ENCODE results near the gene FFAR4. TPM values are rescaled to one million over a fixed set of nuclear protein-coding genes. Genes with fewer than 3 reads are reported as not detected.

The FFAR4 gene
- total and polyA plus RNA-seq, 2 of the 4 experiments (the other 2 are of a cell fraction): not detected

GRCh38 chr10:93580828-93581227 is 14.4 kb downstream of the FFAR4 start:
- BruUV-seq (replicated peaks): no TSS peak
- in situ Hi-C loops (cut with MboI; ENCODE audit: low sequenced_read_pairs): no loop called here
- Histone ChIP-seq H2AK5ac (ENCODE audit: low read depth, low read length) (no peak overlapping the region), H2BK120ac (ENCODE audit: low read depth, low read length) (no peak overlapping the region), H3K18ac (ENCODE audit: low read depth, low read length) (no peak overlapping the region), H2BK15ac (ENCODE audit: low read depth, low read length) (no peak overlapping the region), H2AFZ (replicated peaks; ENCODE audit: low read length, poor library complexity) (no peak overlapping the region), H3K79me1 (ENCODE audit: low read depth in 1 of 2, low read length in 2 of 2) (no peaks in the 10 kb centered on the region), H3K27ac (ENCODE audit: insufficient read depth, low read length) (no peak overlapping the region), H3K56ac (ENCODE audit: extremely low read depth, insufficient read depth, low read length) (no peak overlapping the region), H4K91ac (ENCODE audit: insufficient read depth, low read depth, low read length) (no peak overlapping the region), H4K8ac (ENCODE audit: low read depth in 2 of 2, low read length in 2 of 2) (no peak overlapping the region), H3K27me3 (ENCODE audit: control insufficient read depth, insufficient read depth, low read length) (peaks cover 22% of the 10 kb centered on the region), H3K4me1 (ENCODE audit: control insufficient read depth, insufficient read depth, low read length) (no peaks in the 10 kb centered on the region), H2AK9ac (replicated peaks; ENCODE audit: low read depth, low read length, poor library complexity) (no peak overlapping the region), H3K9me3 (ENCODE audit: control insufficient read depth, insufficient read depth, low read length) (peaks cover 4% of the 10 kb centered on the region), H3K4ac (ENCODE audit: low read depth, low read length) (no peak overlapping the region), H3K23ac (ENCODE audit: low read depth, low read length) (no peak overlapping the region), H3K9ac (ENCODE audit: low read depth, low read length) (no peak overlapping the region), H3K9me1 (ENCODE audit: insufficient read depth, low read length) (no peaks in the 10 kb centered on the region), H3K4me3 (ENCODE audit: insufficient read depth, low read depth, low read length) (no peak overlapping the region), H2BK20ac (ENCODE audit: low read depth, low read length) (no peak overlapping the region), H3K14ac (replicated peaks; ENCODE audit: low read depth, low read length) (no peak overlapping the region), H3K36me3 (ENCODE audit: control insufficient read depth, insufficient read depth, low read length) (no peaks in the 10 kb centered on the region), H4K5ac (ENCODE audit: low read depth, low read length) (no peak overlapping the region), H3K4me2 (ENCODE audit: low read depth, low read length) (no peak overlapping the region), H4K20me1 (ENCODE audit: insufficient read depth, low read length) (no peaks in the 10 kb centered on the region), H2BK5ac (ENCODE audit: low read depth, low read length, poor library complexity, severe bottlenecking) (no peak overlapping the region)
- CTCF ChIA-PET: no interaction called here
- intact Hi-C loops (cut with micrococcal nuclease): no loop called here
- POLR2A ChIA-PET (ENCODE audit: unreplicated experiment): no interaction called here
- 0 out of 2 replicates have a peak, but pooled peaks have one; percentile 27 for ATAC-seq (ENCODE audit: low read depth)
- 13% methylated on average over 3 of the region's 6 CpGs; no CpG with 5 or more reads in 1 of the 2 experiments for WGBS, 2 experiments (ENCODE audit: extremely low coverage in 2 of 2, insufficient read length in 1 of 2)
- no peak for TF ChIP-seq MXI1 (IDR thresholded peaks at IDR 0.05; ENCODE audit: borderline replicate concordance, low read depth, low read length)
- no peak for TF ChIP-seq CEBPB (IDR thresholded peaks at IDR 0.05; ENCODE audit: low read depth, low read length)
- no peak for TF ChIP-seq MAZ (IDR thresholded peaks at IDR 0.05; ENCODE audit: borderline replicate concordance, low read depth, low read length)
- TF ChIP-seq MAFK (IDR thresholded peaks at IDR 0.05; ENCODE audit: low read depth, low read length): no peak
- no peak for TF ChIP-seq RCOR1 (IDR thresholded peaks at IDR 0.05; ENCODE audit: insufficient replicate concordance, low read length)
- no peak for TF ChIP-seq BHLHE40 (IDR thresholded peaks at IDR 0.05; ENCODE audit: low read depth, low read length)
- no peak for TF ChIP-seq RFX5 (IDR thresholded peaks at IDR 0.05; ENCODE audit: low read depth, low read length)
- TF ChIP-seq CHD1 (IDR thresholded peaks at IDR 0.05; ENCODE audit: low read depth, low read length): no peak
- TF ChIP-seq FOS (IDR thresholded peaks at IDR 0.05; ENCODE audit: low read depth, low read length): no peak
- TF ChIP-seq SMC3 (IDR thresholded peaks at IDR 0.05; ENCODE audit: low read depth, low read length): no peak
- TF ChIP-seq NFE2L2 (IDR thresholded peaks at IDR 0.05; ENCODE audit: low read depth, low read length): no peak
- no peak for TF ChIP-seq CTCF (conservative IDR thresholded peaks at IDR 0.05; ENCODE audit: low read depth, low read length)
- TF ChIP-seq, protein P1, sequence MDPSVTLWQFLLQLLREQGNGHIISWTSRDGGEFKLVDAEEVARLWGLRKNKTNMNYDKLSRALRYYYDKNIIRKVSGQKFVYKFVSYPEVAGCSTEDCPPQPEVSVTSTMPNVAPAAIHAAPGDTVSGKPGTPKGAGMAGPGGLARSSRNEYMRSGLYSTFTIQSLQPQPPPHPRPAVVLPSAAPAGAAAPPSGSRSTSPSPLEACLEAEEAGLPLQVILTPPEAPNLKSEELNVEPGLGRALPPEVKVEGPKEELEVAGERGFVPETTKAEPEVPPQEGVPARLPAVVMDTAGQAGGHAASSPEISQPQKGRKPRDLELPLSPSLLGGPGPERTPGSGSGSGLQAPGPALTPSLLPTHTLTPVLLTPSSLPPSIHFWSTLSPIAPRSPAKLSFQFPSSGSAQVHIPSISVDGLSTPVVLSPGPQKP (IDR thresholded peaks at IDR 0.05; ENCODE audit: borderline replicate concordance, low read depth, low read length): no peak
- TF ChIP-seq RAD21 (IDR thresholded peaks at IDR 0.05; ENCODE audit: low read length): no peak
- TF ChIP-seq, protein P2, sequence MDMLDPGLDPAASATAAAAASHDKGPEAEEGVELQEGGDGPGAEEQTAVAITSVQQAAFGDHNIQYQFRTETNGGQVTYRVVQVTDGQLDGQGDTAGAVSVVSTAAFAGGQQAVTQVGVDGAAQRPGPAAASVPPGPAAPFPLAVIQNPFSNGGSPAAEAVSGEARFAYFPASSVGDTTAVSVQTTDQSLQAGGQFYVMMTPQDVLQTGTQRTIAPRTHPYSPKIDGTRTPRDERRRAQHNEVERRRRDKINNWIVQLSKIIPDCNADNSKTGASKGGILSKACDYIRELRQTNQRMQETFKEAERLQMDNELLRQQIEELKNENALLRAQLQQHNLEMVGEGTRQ (IDR thresholded peaks at IDR 0.05; ENCODE audit: low read depth, low read length): no peak
- peak; percentile 33 for DNase-seq
- dilution Hi-C loops (cut with HindIII; ENCODE audit: low sequenced_read_pairs, unreplicated experiment): no loop called here
